H1 (cell line): Measurements from ENCODE around the gene ZMYND10. TPM values are rescaled to one million over a fixed set of nuclear protein-coding genes. Genes with fewer than 3 reads are reported as not detected.

Experiments used
- CTCF ChIA-PET: fragments of 300-600 bp; sonication (Branson Sonifier 250); formaldehyde crosslinking; loops from one replicate; lab custom pipeline; 2021; ENCODE audit not compliant: partially characterized antibody; lab: Charles Lee
- POLR2A ChIA-PET: fragments of 300-600 bp; sonication (Branson Sonifier 250); formaldehyde crosslinking; loops from one replicate; lab custom pipeline; 2021; ENCODE audit warnings: inconsistent platforms; ENCODE audit not compliant: partially characterized antibody; lab: Charles Lee
- DNase-seq, 2 experiments: peaks; one replicate each; pipeline versions ENCODE4 v3.0.0 to v3.0.0-alpha.2; 2010 to 2022; ENCODE audit warnings: low spot score in 2 of 2, low read depth in 1 of 2, mixed read lengths in 1 of 2
- FAIRE-seq: peaks from 2 replicates; lab custom pipeline; 2011; peaks lifted over from hg19 to GRCh38; lab: Jason Lieb, UNC
- H2AFZ ChIP-seq: 2 replicates; pipeline ENCODE4 v1.8.1; 2012; ENCODE audit warnings: low read length, inconsistent platforms
- H2AK5ac ChIP-seq: 2 replicates; pipeline ENCODE4 v1.6.1; 2013; ENCODE audit warnings: low read depth, low read length
- H2BK120ac ChIP-seq: replicated peaks from 2 replicates; pipeline ENCODE3; 2013; ENCODE audit warnings: low read depth, low read length, inconsistent platforms
- H2BK12ac ChIP-seq: 2 replicates; pipeline ENCODE4 v1.6.1; 2013; ENCODE audit warnings: low read depth, low read length
- H2BK15ac ChIP-seq: 2 replicates; pipeline ENCODE4 v1.6.1; 2013; ENCODE audit warnings: low read length
- H2BK20ac ChIP-seq: 2 replicates; pipeline ENCODE4 v1.6.1; 2013; ENCODE audit warnings: low read length
- H2BK5ac ChIP-seq: 2 replicates; pipeline ENCODE4 v1.6.1; 2013; ENCODE audit warnings: low read depth, low read length
- H3K14ac ChIP-seq: 2 replicates; pipeline ENCODE4 v1.6.1; 2013; ENCODE audit warnings: inconsistent platforms; ENCODE audit not compliant: insufficient read length
- H3K18ac ChIP-seq: 2 replicates; pipeline ENCODE4 v1.6.1; 2013; ENCODE audit warnings: low read length; ENCODE audit errors: extremely low read depth
- H3K23ac ChIP-seq: 2 replicates; pipeline ENCODE4 v1.6.1; 2013; ENCODE audit warnings: inconsistent platforms; ENCODE audit not compliant: insufficient read length
- H3K23me2 ChIP-seq: 2 replicates; pipeline ENCODE4 v1.6.1; 2013; ENCODE audit warnings: low read depth, low read length
- H3K27ac ChIP-seq: 2 replicates; pipeline ENCODE4 v1.6.1; 2011; ENCODE audit warnings: low read depth, low read length, inconsistent platforms
- H3K27me3 ChIP-seq, 4 experiments: replicated peaks in 1 of 4; 1 replicate in 1 of 4; 2 replicates in 3 of 4; pipeline versions ENCODE4 v1.6.1 to v1.8.1; 2011 to 2013; ENCODE audit warnings: low read length in 3 of 4, mild to moderate bottlenecking in 3 of 4, inconsistent platforms in 2 of 4, mixed read lengths in 2 of 4, moderate library complexity in 1 of 4; ENCODE audit not compliant: control insufficient read depth in 3 of 4, insufficient read depth in 3 of 4; ENCODE audit errors: extremely low read depth in 1 of 4
- H3K36me3 ChIP-seq, 4 experiments: 2 replicates each; pipeline versions ENCODE4 v1.6.1 to v1.8.1; 2011 to 2013; ENCODE audit warnings: mild to moderate bottlenecking in 4 of 4, low read length in 3 of 4, moderate library complexity in 2 of 4, control low read depth in 1 of 4, inconsistent platforms in 1 of 4; ENCODE audit not compliant: insufficient read depth in 4 of 4, control insufficient read depth in 2 of 4
- H3K4ac ChIP-seq: replicated peaks from 2 replicates; pipeline ENCODE3; 2013; ENCODE audit warnings: low read length, low read depth, mixed read lengths, inconsistent platforms; ENCODE audit not compliant: insufficient read length
- H3K4me1 ChIP-seq, 4 experiments: replicated peaks in 1 of 4; 1 replicate in 1 of 4; 2 replicates in 3 of 4; pipeline versions ENCODE4 v1.6.1 to v1.8.1; 2011 to 2013; ENCODE audit warnings: low read length in 3 of 4, inconsistent platforms in 2 of 4, mixed read lengths in 1 of 4; ENCODE audit not compliant: insufficient read depth in 4 of 4, control insufficient read depth in 3 of 4
- H3K4me2 ChIP-seq, 2 experiments: 2 replicates each; pipeline versions ENCODE4 v1.6.1 to v1.8.1; 2011 to 2013; ENCODE audit warnings: low read depth in 2 of 2, low read length in 2 of 2, control low read depth in 1 of 2, inconsistent platforms in 1 of 2, mild to moderate bottlenecking in 1 of 2; ENCODE audit not compliant: insufficient read depth in 1 of 2
- H3K4me3 ChIP-seq, 4 experiments: fragments of 200-600, 300-600 bp in 1 of 4; sonication (generic), shearing (Covaris generic), sonication (Bioruptor Twin) in 1 of 4; 2 replicates each; pipeline versions ENCODE4 v1.5.1 to v1.8.1; 2011 to 2016; ENCODE audit warnings: low read length in 4 of 4, low read depth in 3 of 4, control low read depth in 2 of 4, inconsistent platforms in 2 of 4, mild to moderate bottlenecking in 2 of 4, mixed read lengths in 1 of 4, moderate library complexity in 1 of 4; ENCODE audit not compliant: insufficient read depth in 2 of 4; ENCODE audit errors: extremely low read depth in 1 of 4
- H3K56ac ChIP-seq: replicated peaks from 2 replicates; pipeline ENCODE3; 2013; ENCODE audit warnings: low read depth, mild to moderate bottlenecking, mixed read lengths, low read length, inconsistent platforms; ENCODE audit not compliant: insufficient read length
- H3K79me1 ChIP-seq: 2 replicates; pipeline ENCODE4 v1.6.1; 2013; ENCODE audit warnings: low read depth, low read length, control low read depth
- H3K79me2 ChIP-seq, 2 experiments: 2 replicates each; pipeline versions ENCODE4 v1.6.1 to v1.8.1; 2012 to 2013; ENCODE audit warnings: low read length in 2 of 2, mild to moderate bottlenecking in 2 of 2, inconsistent platforms in 1 of 2; ENCODE audit not compliant: insufficient read depth in 2 of 2, control insufficient read depth in 1 of 2
- H3K9ac ChIP-seq, 4 experiments: replicated peaks in 1 of 4; 1 replicate in 1 of 4; 2 replicates in 3 of 4; pipeline versions ENCODE4 v1.6.1 to v1.8.1; 2011 to 2013; ENCODE audit warnings: low read depth in 3 of 4, low read length in 3 of 4, control low read depth in 2 of 4, mild to moderate bottlenecking in 2 of 4, moderate library complexity in 2 of 4, inconsistent platforms in 1 of 4; ENCODE audit errors: extremely low read depth in 1 of 4
- H3K9me3 ChIP-seq, 2 experiments: 2 replicates each; pipeline versions ENCODE4 v1.6.1 to v1.8.1; 2012 to 2013; ENCODE audit warnings: mild to moderate bottlenecking in 2 of 2, moderate library complexity in 2 of 2, control low read depth in 1 of 2, inconsistent platforms in 1 of 2, low read depth in 1 of 2, low read length in 1 of 2, mixed read lengths in 1 of 2; ENCODE audit not compliant: insufficient read depth in 2 of 2
- H4K20me1 ChIP-seq, 2 experiments: replicated peaks in 1 of 2; 2 replicates each; pipeline versions ENCODE3 to v1.8.1; 2011 to 2013; ENCODE audit warnings: inconsistent platforms in 2 of 2, low read length in 2 of 2, mild to moderate bottlenecking in 1 of 2; ENCODE audit not compliant: insufficient read depth in 2 of 2, control insufficient read depth in 1 of 2
- H4K5ac ChIP-seq: 2 replicates; pipeline ENCODE4 v1.6.1; 2013; ENCODE audit warnings: low read length, low read depth, mixed read lengths, inconsistent platforms; ENCODE audit not compliant: insufficient read length
- H4K8ac ChIP-seq: 2 replicates; pipeline ENCODE4 v1.8.0; 2013; ENCODE audit warnings: mild to moderate bottlenecking, moderate library complexity, low read length, inconsistent platforms; ENCODE audit not compliant: insufficient read depth; ENCODE audit errors: extremely low read depth
- H4K91ac ChIP-seq: replicated peaks from 2 replicates; pipeline ENCODE3; 2013; ENCODE audit warnings: low read length, mixed read lengths, inconsistent platforms; ENCODE audit not compliant: insufficient read length
- CBX8 ChIP-seq: fragments of 300-800, 300-1000 bp; sonication (generic); IDR thresholded peaks from 2 replicates; pipeline ENCODE4 v1.7.1; 2016; ENCODE audit warnings: low read depth, low read length, borderline replicate concordance
- CEBPB ChIP-seq: IDR thresholded peaks from 2 replicates; pipeline ENCODE4 v1.6.1; 2012; ENCODE audit warnings: low read depth, low read length
- EP300 ChIP-seq, 2 experiments: IDR thresholded peaks; 1 replicate in 1 of 2; 2 replicates in 1 of 2; pipeline ENCODE4 v1.6.1; 2011 to 2012; ENCODE audit warnings: low read depth in 2 of 2, low read length in 2 of 2, mild to moderate bottlenecking in 2 of 2, borderline replicate concordance in 1 of 2, inconsistent platforms in 1 of 2, moderate library complexity in 1 of 2
- GTF2F1 ChIP-seq: IDR thresholded peaks from 2 replicates; pipeline ENCODE4 v1.6.1; 2012; ENCODE audit warnings: low read depth, low read length, improper control_type of control experiment, borderline replicate concordance
- KDM4A ChIP-seq: IDR thresholded peaks from one replicate; pipeline ENCODE4 v1.7.1; 2012; ENCODE audit warnings: low read depth, mild to moderate bottlenecking, moderate library complexity, low read length, inconsistent platforms; ENCODE audit not compliant: severe bottlenecking
- NANOG ChIP-seq: IDR thresholded peaks from 2 replicates; pipeline ENCODE4 v1.6.1; 2011; ENCODE audit warnings: low read length, low read depth, mild to moderate bottlenecking, inconsistent platforms; ENCODE audit not compliant: insufficient read depth, poor library complexity, severe bottlenecking
- RAD21 ChIP-seq, 2 experiments: IDR thresholded peaks in 1 of 2; conservative IDR thresholded peaks in 1 of 2; 2 replicates each; pipeline ENCODE4 v1.6.1; 2011; ENCODE audit warnings: low read depth in 2 of 2, low read length in 2 of 2, improper control_type of control experiment in 1 of 2, inconsistent platforms in 1 of 2, mild to moderate bottlenecking in 1 of 2, moderate library complexity in 1 of 2
- SIX5 ChIP-seq: IDR thresholded peaks from 2 replicates; pipeline ENCODE4 v1.6.1; 2011; ENCODE audit warnings: mild to moderate bottlenecking, low read depth, low read length
- SP2 ChIP-seq: IDR thresholded peaks from 2 replicates; pipeline ENCODE4 v1.6.1; 2012; ENCODE audit warnings: mild to moderate bottlenecking, low read length, inconsistent platforms
- TCF12 ChIP-seq: IDR thresholded peaks from 2 replicates; pipeline ENCODE4 v1.6.1; 2011; ENCODE audit warnings: low read depth, mild to moderate bottlenecking, low read length
- YY1 ChIP-seq: IDR thresholded peaks from 2 replicates; pipeline ENCODE4 v1.6.1; 2011; ENCODE audit warnings: low read depth, mild to moderate bottlenecking, low read length
- WGBS, 2 experiments: shearing (Covaris generic) in 1 of 2; methylation state at CpG; one replicate each; pipeline versions ENCODE4 v1.1.6 to v1.1.7; 2013 to 2015; ENCODE audit warnings: low lambda C conversion rate in 2 of 2, mixed read lengths in 2 of 2, inconsistent platforms in 1 of 2, low coverage in 1 of 2, missing lambda C conversion rate in 1 of 2; ENCODE audit not compliant: insufficient replicate concordance in 2 of 2, insufficient coverage in 1 of 2, insufficient read length in 1 of 2; ENCODE audit errors: extremely low coverage in 1 of 2, missing lambda C conversion rate in 1 of 2; 5-methylcytosine and 5-hydroxymethylcytosine counted together
- polyA plus RNA-seq, 7 experiments: library from polyadenylated mRNA; depleted of rRNA in 3 of 7; stranded (reverse) in 5 of 7; unstranded in 2 of 7; fragments of >200 nt in 5 of 7; fragments of 200-250 nt in 2 of 7; gene quantifications; 1 replicate in 5 of 7; 2 replicates in 1 of 7; 4 replicates in 1 of 7; pipeline versions ENCODE4 v1.2.1 to v1.2.3, GENCODE V29; 2011 to 2013; ENCODE audit warnings: missing spikeins in 2 of 7, mixed read lengths in 2 of 7
- total RNA-seq: library from RNA; stranded (reverse); fragmentation: NEBNext Ultra II Directional; extraction: Animal tissue kit (Norgen Biotek cat#: 25700); gene quantifications from 2 replicates; pipeline ENCODE4 v1.2.1, GENCODE V29; 2021
- TF ChIP-seq, protein P1 (sequence below): IDR thresholded peaks from 2 replicates; pipeline ENCODE4 v1.6.1; 2012; ENCODE audit warnings: inconsistent platforms
- TF ChIP-seq, protein P2 (sequence below): IDR thresholded peaks from 2 replicates; pipeline ENCODE4 v1.6.1; 2012; ENCODE audit warnings: inconsistent platforms

ZMYND10 gene
- total and polyA plus RNA-seq, 2 of the 8 experiments (the other 6 are each of a cell fraction or from before 2014, with no cell fraction given), result 0.56 to 0.79 TPM

DNA sequence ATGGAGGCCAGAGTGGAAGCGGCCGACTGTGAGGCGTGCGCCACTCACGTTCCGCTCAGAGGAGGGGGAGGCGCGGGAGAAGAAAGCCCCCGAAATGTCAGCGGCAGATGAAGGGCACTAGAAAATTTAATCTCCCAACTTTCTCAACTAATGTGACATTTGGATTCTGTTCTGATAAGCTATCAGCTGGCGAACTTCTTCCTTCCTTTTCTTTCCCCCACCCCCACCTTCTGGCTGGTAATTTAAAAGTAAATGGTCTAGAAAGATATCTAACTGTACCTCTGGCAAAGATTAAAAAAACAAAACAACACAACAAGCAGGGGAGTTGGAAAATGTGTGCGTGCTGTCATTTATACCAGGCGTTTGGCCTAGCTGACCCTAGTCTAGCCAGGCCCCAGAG, 40.2 kb upstream of the ZMYND10 start:
- Histone ChIP-seq H2BK120ac (no peak overlapping the region), H3K79me1 (no peaks in the 10 kb centered on the region), H3K27me3 (peaks cover 0 to 3% (median 0%) of the 10 kb centered on the region in 4 experiments; a peak in 1 of 7 replicates), H3K23me2 (no peaks in the 10 kb centered on the region), H3K14ac (no peak overlapping the region), H2BK15ac (no peak overlapping the region), H2BK12ac (no peak overlapping the region), H3K18ac (no peak overlapping the region), H3K4me3 (no peak overlapping the region), H3K23ac (no peak overlapping the region), H2BK5ac (no peak overlapping the region), H3K9me3 (no peaks in the 10 kb centered on the region), H3K79me2 (no peaks in the 10 kb centered on the region), H2BK20ac (no peak overlapping the region), H2AFZ (no peak overlapping the region), H3K27ac (no peak overlapping the region), H3K4me1 (peaks cover 0 to 2% (median under 1%) of the 10 kb centered on the region in 4 experiments; a peak in 3 of 7 replicates), H3K4ac (no peak overlapping the region), H4K20me1 (peaks cover 2 to 3% of the 10 kb centered on the region in 2 experiments), H4K8ac (no peak overlapping the region), H4K5ac (no peak overlapping the region), H2AK5ac (no peak overlapping the region), H4K91ac (no peak overlapping the region), H3K36me3 (no peaks in the 10 kb centered on the region), H3K56ac (no peak overlapping the region), H3K4me2 (no peak overlapping the region), H3K9ac (no peak overlapping the region)
- CTCF ChIA-PET, result interaction anchor here (0.9 to 9.3 kb wide), 11 partner anchors 8 to 163 kb away, joined by 3 to 136 read pairs (median 4); partner anchors contain the start of genes CYB561D2, NPRL2 and ZMYND10
- WGBS, 2 experiments, result 90% methylated on average over 13 of the region's 13 CpGs; no CpG with 5 or more reads in 1 of the 2 experiments
- DNase-seq (no peak), FAIRE-seq (no peak)
- POLR2A ChIA-PET, result interaction anchor here (1.9 kb wide), 1 partner anchor 10 kb away, joined by 5 read pairs; no protein-coding TSS in a partner anchor
- TF ChIP-seq CBX8 (no peak), SP2 (no peak), NANOG (no peak), GTF2F1 (no peak), KDM4A (no peak), RAD21 (IDR thresholded peaks at IDR 0.05 in 1 of 2, conservative IDR thresholded peaks at IDR 0.05 in 1 of 2; ENCODE audit: low read depth in 2 of 2, low read length in 2 of 2) (no peak), CEBPB (no peak), YY1 (no peak), EP300 (IDR thresholded peaks at IDR 0.05; ENCODE audit: borderline replicate concordance in 1 of 2, low read depth in 2 of 2, low read length in 2 of 2) (no peak), SIX5 (no peak), TCF12 (no peak)
- TF ChIP-seq, protein P1, sequence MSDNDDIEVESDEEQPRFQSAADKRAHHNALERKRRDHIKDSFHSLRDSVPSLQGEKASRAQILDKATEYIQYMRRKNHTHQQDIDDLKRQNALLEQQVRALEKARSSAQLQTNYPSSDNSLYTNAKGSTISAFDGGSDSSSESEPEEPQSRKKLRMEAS, result no peak
- TF ChIP-seq, protein P2, sequence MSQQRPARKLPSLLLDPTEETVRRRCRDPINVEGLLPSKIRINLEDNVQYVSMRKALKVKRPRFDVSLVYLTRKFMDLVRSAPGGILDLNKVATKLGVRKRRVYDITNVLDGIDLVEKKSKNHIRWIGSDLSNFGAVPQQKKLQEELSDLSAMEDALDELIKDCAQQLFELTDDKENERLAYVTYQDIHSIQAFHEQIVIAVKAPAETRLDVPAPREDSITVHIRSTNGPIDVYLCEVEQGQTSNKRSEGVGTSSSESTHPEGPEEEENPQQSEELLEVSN, result no peak
